MM.1S (cell line): ENCODE data around the gene STX4.

Source experiments
- EZH2 ChIP-seq: fragments of 300-600 bp; sonication (generic); optimal IDR thresholded peaks from 2 replicates; pipeline ENCODE3; 2017; ENCODE audit warnings: low read depth, mild to moderate bottlenecking, antibody characterized with exemption, low read length, mixed read lengths
- TF ChIP-seq, protein P1 (sequence below): fragments of 300-600 bp; sonication (generic); IDR thresholded peaks from 2 replicates; pipeline ENCODE4 v1.5.1; 2016; ENCODE audit warnings: antibody characterized with exemption, low read length, mixed read lengths

DNA sequence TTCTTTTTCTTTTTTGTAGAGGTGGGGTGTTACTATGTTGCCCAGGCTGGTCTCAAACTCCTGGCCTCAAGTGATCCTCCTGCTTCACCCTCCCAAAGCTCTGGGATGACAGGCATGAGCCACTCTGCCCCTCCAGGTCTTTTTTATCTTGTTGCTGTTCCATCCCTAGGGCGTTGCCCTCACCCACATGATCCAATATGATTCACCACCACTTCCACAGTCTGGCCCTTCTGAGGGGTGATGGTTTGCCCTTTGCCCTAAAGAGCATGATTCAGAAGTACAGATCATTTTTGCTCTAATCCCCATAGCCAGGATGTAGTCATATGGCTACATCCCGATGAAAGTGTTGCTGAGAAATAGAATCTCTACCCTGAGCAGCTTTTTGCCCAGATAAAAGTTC is 18.8 kb downstream of the STX4 start:
- TF ChIP-seq, protein P1, sequence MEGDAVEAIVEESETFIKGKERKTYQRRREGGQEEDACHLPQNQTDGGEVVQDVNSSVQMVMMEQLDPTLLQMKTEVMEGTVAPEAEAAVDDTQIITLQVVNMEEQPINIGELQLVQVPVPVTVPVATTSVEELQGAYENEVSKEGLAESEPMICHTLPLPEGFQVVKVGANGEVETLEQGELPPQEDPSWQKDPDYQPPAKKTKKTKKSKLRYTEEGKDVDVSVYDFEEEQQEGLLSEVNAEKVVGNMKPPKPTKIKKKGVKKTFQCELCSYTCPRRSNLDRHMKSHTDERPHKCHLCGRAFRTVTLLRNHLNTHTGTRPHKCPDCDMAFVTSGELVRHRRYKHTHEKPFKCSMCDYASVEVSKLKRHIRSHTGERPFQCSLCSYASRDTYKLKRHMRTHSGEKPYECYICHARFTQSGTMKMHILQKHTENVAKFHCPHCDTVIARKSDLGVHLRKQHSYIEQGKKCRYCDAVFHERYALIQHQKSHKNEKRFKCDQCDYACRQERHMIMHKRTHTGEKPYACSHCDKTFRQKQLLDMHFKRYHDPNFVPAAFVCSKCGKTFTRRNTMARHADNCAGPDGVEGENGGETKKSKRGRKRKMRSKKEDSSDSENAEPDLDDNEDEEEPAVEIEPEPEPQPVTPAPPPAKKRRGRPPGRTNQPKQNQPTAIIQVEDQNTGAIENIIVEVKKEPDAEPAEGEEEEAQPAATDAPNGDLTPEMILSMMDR, result no peak
- no peak for TF ChIP-seq EZH2
